ENCODE results near the gene PITPNC1. TPM values are rescaled to one million over a fixed set of nuclear protein-coding genes. Genes with fewer than 3 reads are reported as not detected.

The PITPNC1 gene
- polyA plus RNA-seq, 1 experiment = 9.1 TPM

DNA sequence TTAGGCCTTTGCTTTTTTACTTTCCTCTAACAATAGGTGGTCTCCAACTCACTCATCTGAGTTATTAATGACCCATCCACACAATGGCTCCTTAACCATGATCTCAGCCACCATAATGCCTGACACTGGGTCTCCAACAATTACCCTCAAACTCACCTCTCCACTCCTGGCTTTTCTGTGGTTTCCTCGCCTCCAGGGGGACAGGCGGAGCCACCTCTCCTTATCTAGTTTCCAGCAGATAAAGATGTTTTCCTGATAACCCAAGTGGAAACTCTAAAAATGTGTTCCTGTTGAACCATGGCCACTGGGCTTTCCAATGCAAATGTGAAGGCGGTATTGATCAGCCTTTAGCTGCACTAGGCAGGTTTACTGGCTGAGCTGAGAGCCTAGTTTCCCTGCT lies 331.3 kb downstream of the PITPNC1 start:
- ChIA-PET POLR2A (interaction anchor here (0.6 kb wide), 1 partner anchor 64 kb away, joined by 3 read pairs; no protein-coding TSS in a partner anchor), CTCF (interaction anchor here (0.6 to 3.0 kb wide), 3 partner anchors 9 to 333 kb away, joined by 3 to 16 read pairs (median 3); no protein-coding TSS in a partner anchor)
- Histone ChIP-seq H3K27me3 (ENCODE audit: control insufficient read depth, insufficient read depth, low read length) (no peaks in the 10 kb centered on the region), H3K4me3 (ENCODE audit: low read depth, low read length) (no peak overlapping the region), H3K9me3 (ENCODE audit: control insufficient read depth, insufficient read depth, low read length) (no peaks in the 10 kb centered on the region), H3K27ac (ENCODE audit: low read depth, low read length) (no peak overlapping the region)
- no peak for DNase-seq (ENCODE audit: low read depth, low spot score)
- TF ChIP-seq, protein P1, sequence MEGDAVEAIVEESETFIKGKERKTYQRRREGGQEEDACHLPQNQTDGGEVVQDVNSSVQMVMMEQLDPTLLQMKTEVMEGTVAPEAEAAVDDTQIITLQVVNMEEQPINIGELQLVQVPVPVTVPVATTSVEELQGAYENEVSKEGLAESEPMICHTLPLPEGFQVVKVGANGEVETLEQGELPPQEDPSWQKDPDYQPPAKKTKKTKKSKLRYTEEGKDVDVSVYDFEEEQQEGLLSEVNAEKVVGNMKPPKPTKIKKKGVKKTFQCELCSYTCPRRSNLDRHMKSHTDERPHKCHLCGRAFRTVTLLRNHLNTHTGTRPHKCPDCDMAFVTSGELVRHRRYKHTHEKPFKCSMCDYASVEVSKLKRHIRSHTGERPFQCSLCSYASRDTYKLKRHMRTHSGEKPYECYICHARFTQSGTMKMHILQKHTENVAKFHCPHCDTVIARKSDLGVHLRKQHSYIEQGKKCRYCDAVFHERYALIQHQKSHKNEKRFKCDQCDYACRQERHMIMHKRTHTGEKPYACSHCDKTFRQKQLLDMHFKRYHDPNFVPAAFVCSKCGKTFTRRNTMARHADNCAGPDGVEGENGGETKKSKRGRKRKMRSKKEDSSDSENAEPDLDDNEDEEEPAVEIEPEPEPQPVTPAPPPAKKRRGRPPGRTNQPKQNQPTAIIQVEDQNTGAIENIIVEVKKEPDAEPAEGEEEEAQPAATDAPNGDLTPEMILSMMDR (IDR thresholded peaks at IDR 0.05; ENCODE audit: low read depth, low read length) = no peak

DNA sequence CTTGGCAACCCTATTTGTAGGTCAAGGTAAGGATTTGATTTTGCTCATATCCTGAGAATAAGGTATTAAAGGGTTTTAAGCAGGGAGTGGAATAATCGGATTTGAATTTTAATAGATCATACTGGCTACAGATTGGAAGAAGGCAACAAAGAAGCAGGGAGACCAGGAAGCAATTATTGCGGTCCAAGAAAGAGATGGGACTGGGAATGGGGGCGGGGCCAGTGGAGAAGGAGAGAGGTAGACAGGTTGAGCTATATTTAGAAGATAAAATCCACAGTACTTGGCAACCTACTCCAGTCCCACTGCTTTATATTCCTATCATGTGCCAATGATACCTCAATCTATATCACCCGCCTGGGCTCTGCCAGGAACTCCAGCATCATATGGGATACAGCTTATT lies 334.8 kb downstream of the PITPNC1 start:
- H3K27me3 ChIP-seq (ENCODE audit: control insufficient read depth, insufficient read depth, low read length) = no peaks in the 10 kb centered on the region
- H3K27ac ChIP-seq (ENCODE audit: low read depth, low read length) = no peak overlapping the region
- no peak overlapping the region for H3K4me3 ChIP-seq (ENCODE audit: low read depth, low read length)
- no peaks in the 10 kb centered on the region; the same call in 1 of the 2 replicates for H3K9me3 ChIP-seq (ENCODE audit: control insufficient read depth, insufficient read depth, low read length)
- no peak for DNase-seq (ENCODE audit: low read depth, low spot score)
- TF ChIP-seq, protein P1 (IDR thresholded peaks at IDR 0.05; ENCODE audit: low read depth, low read length) = no peak
- CTCF ChIA-PET = interaction anchor here (0.5 to 1.0 kb wide), 2 partner anchors 214 to 338 kb away, joined by 4 to 6 read pairs; no protein-coding TSS in a partner anchor
- POLR2A ChIA-PET = interaction anchor here (0.6 kb wide), 1 partner anchor 43 kb away, joined by 4 read pairs; no protein-coding TSS in a partner anchor

- no peak overlapping the region for H3K27ac ChIP-seq (ENCODE audit: low read depth, low read length)
- H3K9me3 ChIP-seq (ENCODE audit: control insufficient read depth, insufficient read depth, low read length) = no peaks in the 10 kb centered on the region; the same call in 1 of the 2 replicates
- H3K27me3 ChIP-seq (ENCODE audit: control insufficient read depth, insufficient read depth, low read length) = no peaks in the 10 kb centered on the region
- DNase-seq (ENCODE audit: low read depth, low spot score) = no peak
- TF ChIP-seq, protein P1 (IDR thresholded peaks at IDR 0.05; ENCODE audit: low read depth, low read length) = no peak
- CTCF ChIA-PET = interaction anchor here (1.0 kb wide), 1 partner anchor 338 kb away, joined by 4 read pairs; no protein-coding TSS in a partner anchor
- no peak overlapping the region for H3K4me3 ChIP-seq (ENCODE audit: low read depth, low read length)
- POLR2A ChIA-PET = interaction anchor here (0.6 kb wide), 1 partner anchor 43 kb away, joined by 4 read pairs; no protein-coding TSS in a partner anchor
Observed at GRCh38 chr17:67712375-67712774, 335.3 kb downstream of the PITPNC1 start.

DNA sequence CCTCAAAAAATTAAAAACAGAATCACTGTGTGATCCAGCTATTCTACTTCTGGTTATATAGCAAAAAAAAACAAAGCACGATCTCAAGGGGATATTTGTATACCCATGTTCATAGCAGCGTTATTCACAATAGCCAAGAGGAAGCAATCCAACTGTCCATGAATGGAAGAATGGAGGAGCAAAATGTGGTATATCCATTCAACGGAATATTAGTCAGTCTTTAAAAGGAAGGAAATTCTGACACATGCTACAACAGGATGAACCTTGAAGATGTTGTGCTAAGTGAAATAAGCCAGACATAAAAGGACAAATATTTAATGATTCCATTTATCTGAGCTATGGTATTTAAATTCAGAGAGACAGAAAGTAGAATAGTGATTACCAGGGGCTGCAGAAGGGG lies 336.1 kb downstream of the PITPNC1 start:
- H3K27me3 ChIP-seq (ENCODE audit: control insufficient read depth, insufficient read depth, low read length) = no peaks in the 10 kb centered on the region
- TF ChIP-seq, protein P1 (IDR thresholded peaks at IDR 0.05; ENCODE audit: low read depth, low read length) = no peak
- H3K4me3 ChIP-seq (ENCODE audit: low read depth, low read length) = no peak overlapping the region
- H3K9me3 ChIP-seq (ENCODE audit: control insufficient read depth, insufficient read depth, low read length) = no peaks in the 10 kb centered on the region; the same call in 1 of the 2 replicates
- no peak for DNase-seq (ENCODE audit: low read depth, low spot score)
- no peak overlapping the region for H3K27ac ChIP-seq (ENCODE audit: low read depth, low read length)
- ChIA-PET CTCF (no interaction called here), POLR2A (no interaction called here)

- H3K27ac ChIP-seq (ENCODE audit: low read depth, low read length) = no peak overlapping the region
- no peak overlapping the region for H3K4me3 ChIP-seq (ENCODE audit: low read depth, low read length)
- ChIA-PET POLR2A (no interaction called here), CTCF (interaction anchor here (0.7 to 1.4 kb wide), 5 partner anchors 16 to 340 kb away, joined by 3 to 8 read pairs (median 4); no protein-coding TSS in a partner anchor)
- DNase-seq (ENCODE audit: low read depth, low spot score) = no peak
- H3K9me3 ChIP-seq (ENCODE audit: control insufficient read depth, insufficient read depth, low read length) = no peaks in the 10 kb centered on the region; the same call in 1 of the 2 replicates
- no peaks in the 10 kb centered on the region for H3K27me3 ChIP-seq (ENCODE audit: control insufficient read depth, insufficient read depth, low read length)
- TF ChIP-seq, protein P1 (IDR thresholded peaks at IDR 0.05; ENCODE audit: low read depth, low read length) = no peak
Observed at GRCh38 chr17:67716405-67716798, 339.3 kb downstream of the PITPNC1 start.
